ENCODE data around the gene CLASRP.

- TF ChIP-seq GATA2 (IDR thresholded peaks at IDR 0.05; ENCODE audit: low read depth, low read length) (no peak), GATA3 (IDR thresholded peaks at IDR 0.05; ENCODE audit: low read depth, low read length) (no peak)
Observed at GRCh38 chr19:44990459-44990858, 48.4 kb upstream of the CLASRP start.

Measured in SH-SY5Y (cell line).